B cell (primary cell): Measurements from ENCODE around the gene CAPN5. TPM values are rescaled to one million over a fixed set of nuclear protein-coding genes. Genes with fewer than 3 reads are reported as not detected.

ENCODE experiments used
- ATAC-seq: fragments of 200-7000 bp; cut with Tn5 transposase; one replicate; pipeline ENCODE4 v1.10.0; 2021; ENCODE audit warnings: low read depth, mild to moderate bottlenecking, moderate number of reproducible peaks, moderate library complexity
- CTCF ChIA-PET: fragments of 350-600 bp; sonication (Branson Sonifier 250); formaldehyde crosslinking; loops from one replicate; lab custom pipeline; 2021; ENCODE audit warnings: antibody characterized with exemption, inconsistent platforms; lab: Charles Lee
- POLR2A ChIA-PET: fragments of 350-600 bp; sonication (Branson Sonifier 250); formaldehyde crosslinking; loops from one replicate; lab custom pipeline; 2021; ENCODE audit warnings: antibody characterized with exemption; lab: Charles Lee
- DNase-seq: peaks from one replicate; pipeline ENCODE4 v3.0.0; 2013
- H2AFZ ChIP-seq: 2 replicates; pipeline ENCODE4 v1.6.1; 2012; ENCODE audit warnings: mild to moderate bottlenecking, low read depth, low read length; ENCODE audit not compliant: insufficient read depth, poor library complexity, severe bottlenecking
- H3K27ac ChIP-seq, 2 donors: 1 replicate in 1 of 2; 2 replicates in 1 of 2; pipeline ENCODE4 v1.5.1; 2012 to 2013; ENCODE audit warnings: low read length in 2 of 2, mild to moderate bottlenecking in 2 of 2, moderate library complexity in 1 of 2
- H3K27me3 ChIP-seq, 4 experiments: fragments of 200-600 bp in 1 of 4; sonication (generic) in 1 of 4; replicated peaks in 1 of 4; 1 replicate in 2 of 4; 2 replicates in 2 of 4; pipeline versions ENCODE4 v1.6.1 to v1.7.0; 2013 to 2016; ENCODE audit warnings: low read length in 3 of 4, mild to moderate bottlenecking in 2 of 4, mixed read lengths in 1 of 4, moderate library complexity in 1 of 4; ENCODE audit not compliant: insufficient read depth in 4 of 4, control insufficient read depth in 3 of 4; ENCODE audit errors: control extremely low read depth in 1 of 4
- H3K36me3 ChIP-seq, 2 experiments: replicated peaks in 1 of 2; 1 replicate in 1 of 2; 2 replicates in 1 of 2; pipeline versions ENCODE4 v1.6.1 to v1.7.1; 2013; ENCODE audit warnings: low read length in 1 of 2; ENCODE audit not compliant: insufficient read depth in 2 of 2, control insufficient read depth in 1 of 2; ENCODE audit errors: control extremely low read depth in 1 of 2, extremely low read depth in 1 of 2
- H3K4me1 ChIP-seq, 2 donors: fragments of 200-600 bp in 1 of 2; sonication (generic) in 1 of 2; 1 replicate in 1 of 2; 2 replicates in 1 of 2; pipeline versions ENCODE4 v1.5.1 to v1.6.1; 2013 to 2017; ENCODE audit warnings: low read length in 2 of 2; ENCODE audit not compliant: control insufficient read depth in 2 of 2, insufficient read depth in 2 of 2
- H3K4me2 ChIP-seq: replicated peaks from 2 replicates; pipeline ENCODE3; 2012; ENCODE audit warnings: mild to moderate bottlenecking, low read depth, low read length; ENCODE audit not compliant: poor library complexity, severe bottlenecking
- H3K4me3 ChIP-seq, 5 experiments: fragments of 200-600 bp in 1 of 5; sonication (generic) in 1 of 5; 1 replicate in 3 of 5; 2 replicates in 2 of 5; pipeline versions ENCODE4 v1.5.1 to v1.7.0; 2011 to 2016; ENCODE audit warnings: low read length in 4 of 5, mild to moderate bottlenecking in 4 of 5, low read depth in 2 of 5, control low read depth in 1 of 5, moderate library complexity in 1 of 5; ENCODE audit not compliant: insufficient read depth in 1 of 5; ENCODE audit errors: control extremely low read depth in 1 of 5, extremely low read depth in 1 of 5
- H3K79me2 ChIP-seq: fragments of 200-600 bp; sonication (generic); one replicate; pipeline ENCODE4 v1.6.0; 2016; ENCODE audit warnings: low read length; ENCODE audit not compliant: control insufficient read depth, insufficient read depth
- H3K9ac ChIP-seq: fragments of 200-600 bp; sonication (generic); 2 replicates; pipeline ENCODE4 v1.6.1; 2017; ENCODE audit warnings: mild to moderate bottlenecking, low read length, moderate library complexity
- H3K9me3 ChIP-seq, 3 donors: one replicate each; pipeline versions ENCODE4 v1.6.1 to v1.7.1; 2013; ENCODE audit warnings: low read length in 2 of 3; ENCODE audit not compliant: control insufficient read depth in 2 of 3, insufficient read depth in 1 of 3; ENCODE audit errors: control extremely low read depth in 1 of 3
- H4K20me1 ChIP-seq: 2 replicates; pipeline ENCODE4 v1.6.0; 2012; ENCODE audit warnings: mild to moderate bottlenecking, low read length; ENCODE audit not compliant: insufficient read depth, control insufficient read depth, poor library complexity, severe bottlenecking
- H3K27ac Mint-ChIP-seq: one replicate; pipeline ENCODE4 v1.8.0; 2021; ENCODE audit warnings: mixed read lengths
- H3K27me3 Mint-ChIP-seq: one replicate; pipeline ENCODE4 v1.8.0; 2021; ENCODE audit warnings: mixed read lengths
- H3K4me1 Mint-ChIP-seq: one replicate; pipeline ENCODE4 v1.8.0; 2021; ENCODE audit warnings: mixed read lengths
- H3K4me3 Mint-ChIP-seq: one replicate; pipeline ENCODE4 v1.8.0; 2021; ENCODE audit warnings: mixed read lengths
- H3K9me3 Mint-ChIP-seq: one replicate; pipeline ENCODE4 v1.8.0; 2022; ENCODE audit warnings: mixed read lengths; ENCODE audit not compliant: insufficient read depth
- CTCF ChIP-seq: fragments of 200-600 bp; IDR thresholded peaks from one replicate; pipeline ENCODE4 v1.8.0; 2022; ENCODE audit warnings: antibody characterized with exemption, mild to moderate bottlenecking
- EZH2 ChIP-seq: IDR thresholded peaks from 2 replicates; pipeline ENCODE4 v1.6.1; 2012; ENCODE audit warnings: borderline replicate concordance, low read depth, mild to moderate bottlenecking, moderate library complexity, low read length; ENCODE audit not compliant: insufficient read depth, poor library complexity, severe bottlenecking
- WGBS: methylation state at CpG from one replicate; pipeline ENCODE4 v1.1.5; 2013; ENCODE audit warnings: missing lambda C conversion rate; ENCODE audit not compliant: insufficient coverage; 5-methylcytosine and 5-hydroxymethylcytosine counted together
- intact Hi-C: fragments of 100-400 bp; cut with micrococcal nuclease; formaldehyde crosslinking; loops from one replicate; pipeline ENCODE4 v1.10.0; 2022
- polyA plus RNA-seq: library from polyadenylated mRNA; depleted of rRNA; stranded (reverse); fragments of >200 nt; gene quantifications from 2 replicates; pipeline ENCODE4 v1.2.3, GENCODE V29; 2012
- total RNA-seq, 2 donors: library from RNA; stranded (reverse); fragments of 120-200 nt in 1 of 2; gene quantifications; 1 replicate in 1 of 2; 2 replicates in 1 of 2; pipeline versions ENCODE4 v1.2.3 to v1.2.4, GENCODE V29; 2013 to 2022

Gene CAPN5
- total and polyA plus RNA-seq, 2 donors (not counting 1 experiment from before 2014, with no cell fraction given), result 0.74 to 0.78 TPM

- ATAC-seq, result no peak
- no peaks in the 10 kb centered on the region for H3K4me1 Mint-ChIP-seq
- no peaks in the 10 kb centered on the region for H3K79me2 ChIP-seq
These were observed 35.2 kb upstream of the CAPN5 start for GRCh38 chr11:77031599-77031998.

GRCh38 chr11:77035039-77035438 is 31.7 kb upstream of the CAPN5 start:
- Mint-ChIP-seq H3K4me1 (peaks cover 16% of the 10 kb centered on the region), H3K4me3 (no peak overlapping the region), H3K9me3 (no peaks in the 10 kb centered on the region), H3K27me3 (peaks cover 40% of the 10 kb centered on the region), H3K27ac (no peak overlapping the region)
- Histone ChIP-seq H3K27me3 (peaks cover 0 to 36% (median 8%) of the 10 kb centered on the region in 4 experiments), H3K79me2 (no peaks in the 10 kb centered on the region), H3K4me3 (no peak overlapping the region), H4K20me1 (no peaks in the 10 kb centered on the region), H3K4me2 (no peak overlapping the region), H3K36me3 (no peaks in the 10 kb centered on the region), H3K9me3 (peaks cover 0 to 4% (median 0%) of the 10 kb centered on the region in 3 donors), H3K27ac (no peak overlapping the region), H2AFZ (no peak overlapping the region), H3K9ac (no peak overlapping the region), H3K4me1 (peaks cover 13 to 19% of the 10 kb centered on the region in 2 donors)
- intact Hi-C loops, result no loop called here
- CTCF ChIA-PET, result no interaction called here
- 85% methylated on average over 2 of the region's 2 CpGs for WGBS
- DNase-seq (no peak), ATAC-seq (no peak)
- POLR2A ChIA-PET, result no interaction called here
- TF ChIP-seq EZH2 (no peak), CTCF (no peak)

More at GRCh38 chr11:77031599-77031998, 35.2 kb upstream of the CAPN5 start:
- TF ChIP-seq CTCF (no peak), EZH2 (no peak)
- no CpG with 5 or more reads among the region's 3 CpGs for WGBS
- POLR2A ChIA-PET, result no interaction called here
- Histone ChIP-seq H3K9me3 (no peaks in the 10 kb centered on the region), H3K4me2 (no peak overlapping the region), H3K27ac (no peak overlapping the region), H3K27me3 (peaks cover 0 to 13% (median 6%) of the 10 kb centered on the region in 4 experiments), H3K4me3 (no peak overlapping the region), H2AFZ (no peak overlapping the region), H4K20me1 (no peaks in the 10 kb centered on the region), H3K36me3 (no peaks in the 10 kb centered on the region), H3K4me1 (no peaks in the 10 kb centered on the region), H3K9ac (no peak overlapping the region)
- no peak for DNase-seq
- Mint-ChIP-seq H3K9me3 (no peaks in the 10 kb centered on the region), H3K27me3 (peaks cover 32% of the 10 kb centered on the region), H3K27ac (no peak overlapping the region), H3K4me3 (no peak overlapping the region)
- intact Hi-C loops, result no loop called here
- CTCF ChIA-PET, result no interaction called here
